Sigmoid colon (tissue), 4 donors: ENCODE measurements around the gene PON2.

Source experiments
- EP300 ChIP-seq, 4 donors: sonication (generic); formaldehyde crosslinking; IDR thresholded peaks; one replicate each; pipeline ENCODE4 v1.6.1; 2017; ENCODE audit warnings: antibody characterized with exemption in 4 of 4
- POLR2A ChIP-seq, 2 donors: fragments of 450-650 bp; IDR thresholded peaks; one replicate each; pipeline ENCODE4 v1.6.1; 2016; ENCODE audit warnings: antibody characterized with exemption in 2 of 2, mild to moderate bottlenecking in 2 of 2, moderate library complexity in 2 of 2
- POLR2AphosphoS5 ChIP-seq, 4 donors: sonication (generic); formaldehyde crosslinking; IDR thresholded peaks; one replicate each; pipeline ENCODE4 v1.6.1; 2017; ENCODE audit warnings: antibody characterized with exemption in 4 of 4
- TF ChIP-seq, protein P1 (sequence below), 4 experiments: fragments of 450-650 bp in 3 of 4; fragments of 200-600 bp in 1 of 4; IDR thresholded peaks; one replicate each; pipeline ENCODE4 v1.5.1; 2016 to 2019; ENCODE audit warnings: antibody characterized with exemption in 4 of 4, mild to moderate bottlenecking in 3 of 4, moderate library complexity in 2 of 4

DNA sequence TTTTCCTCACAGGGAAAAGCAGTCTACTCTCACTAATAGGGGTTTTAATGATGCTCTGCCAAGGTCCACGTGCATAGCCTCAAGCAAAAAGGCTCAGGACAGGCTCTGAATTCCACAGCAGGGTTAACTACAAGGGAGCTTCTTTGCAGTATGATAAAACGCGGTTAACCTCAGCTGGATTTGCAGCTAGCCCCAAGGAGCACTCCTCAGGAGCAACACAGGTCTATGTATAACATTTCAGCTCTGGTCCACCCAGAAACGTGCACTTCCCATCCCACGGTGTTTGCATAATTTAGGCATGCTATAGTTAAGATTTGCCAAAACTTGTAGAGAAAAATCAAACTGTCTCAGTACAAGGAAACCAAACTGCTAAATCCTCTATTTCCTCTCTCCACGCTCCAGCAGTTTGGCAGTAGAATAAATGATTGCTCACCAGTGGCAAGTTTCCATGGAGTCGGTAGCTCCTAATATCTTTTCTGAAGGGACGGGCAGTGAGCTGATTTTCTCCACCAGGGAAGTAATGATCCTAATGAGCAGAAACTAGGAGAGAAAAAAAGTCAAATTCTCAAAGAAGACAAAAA lies 37.8 kb upstream of the PON2 start:
- TF ChIP-seq, protein P1, sequence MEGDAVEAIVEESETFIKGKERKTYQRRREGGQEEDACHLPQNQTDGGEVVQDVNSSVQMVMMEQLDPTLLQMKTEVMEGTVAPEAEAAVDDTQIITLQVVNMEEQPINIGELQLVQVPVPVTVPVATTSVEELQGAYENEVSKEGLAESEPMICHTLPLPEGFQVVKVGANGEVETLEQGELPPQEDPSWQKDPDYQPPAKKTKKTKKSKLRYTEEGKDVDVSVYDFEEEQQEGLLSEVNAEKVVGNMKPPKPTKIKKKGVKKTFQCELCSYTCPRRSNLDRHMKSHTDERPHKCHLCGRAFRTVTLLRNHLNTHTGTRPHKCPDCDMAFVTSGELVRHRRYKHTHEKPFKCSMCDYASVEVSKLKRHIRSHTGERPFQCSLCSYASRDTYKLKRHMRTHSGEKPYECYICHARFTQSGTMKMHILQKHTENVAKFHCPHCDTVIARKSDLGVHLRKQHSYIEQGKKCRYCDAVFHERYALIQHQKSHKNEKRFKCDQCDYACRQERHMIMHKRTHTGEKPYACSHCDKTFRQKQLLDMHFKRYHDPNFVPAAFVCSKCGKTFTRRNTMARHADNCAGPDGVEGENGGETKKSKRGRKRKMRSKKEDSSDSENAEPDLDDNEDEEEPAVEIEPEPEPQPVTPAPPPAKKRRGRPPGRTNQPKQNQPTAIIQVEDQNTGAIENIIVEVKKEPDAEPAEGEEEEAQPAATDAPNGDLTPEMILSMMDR (IDR thresholded peaks at IDR 0.05), result no peak
- TF ChIP-seq POLR2AphosphoS5 (IDR thresholded peaks at IDR 0.05) (no peak), POLR2A (IDR thresholded peaks at IDR 0.05) (no peak), EP300 (IDR thresholded peaks at IDR 0.05) (no peak)
